Activated naive CD4-positive, alpha-beta T cell treated with anti-CD3 and anti-CD28 coated beads for 36 hours (primary cell): ENCODE results near the gene UBE2E1. TPM values are rescaled to one million over a fixed set of nuclear protein-coding genes. Genes with fewer than 3 reads are reported as not detected.

Source experiments
- CTCF ChIA-PET: fragments of 350-600 bp; sonication (Branson Sonifier 250); formaldehyde crosslinking; loops from one replicate; lab custom pipeline; 2021; ENCODE audit warnings: antibody characterized with exemption; lab: Charles Lee
- DNase-seq: peaks from one replicate; pipeline ENCODE4 v3.0.0-alpha.2; 2020
- H3K27ac Mint-ChIP-seq: one replicate; pipeline ENCODE4 v1.8.0; 2021; ENCODE audit warnings: mild to moderate bottlenecking, mixed read lengths
- H3K27me3 Mint-ChIP-seq: one replicate; pipeline ENCODE4 v1.8.0; 2021; ENCODE audit warnings: low read depth, mixed read lengths
- H3K36me3 Mint-ChIP-seq: one replicate; pipeline ENCODE4 v1.8.0; 2021; ENCODE audit warnings: low read depth, mixed read lengths
- H3K4me1 Mint-ChIP-seq: one replicate; pipeline ENCODE4 v1.8.0; 2021; ENCODE audit warnings: low read depth, mixed read lengths
- H3K4me3 Mint-ChIP-seq: one replicate; pipeline ENCODE4 v1.8.0; 2021; ENCODE audit warnings: mild to moderate bottlenecking, moderate library complexity, mixed read lengths
- H3K9me3 Mint-ChIP-seq: one replicate; pipeline ENCODE4 v1.8.0; 2021; ENCODE audit warnings: mixed read lengths
- intact Hi-C: fragments of 100-400 bp; cut with micrococcal nuclease; formaldehyde crosslinking; loops from one replicate; pipeline ENCODE4 v1.15.1; 2023
- total RNA-seq, 2 experiments: library from RNA; stranded (reverse); gene quantifications; one replicate each; pipeline ENCODE4 v1.2.3, GENCODE V29; 2021

The UBE2E1 gene
- total RNA-seq, 2 experiments from 2014 or later = 66.0 to 66.6 TPM

- intact Hi-C loops = no loop called here
- peaks cover 4% of the 10 kb centered on the region for H3K9me3 Mint-ChIP-seq
- no peak overlapping the region for H3K27ac Mint-ChIP-seq
- H3K36me3 Mint-ChIP-seq = no peaks in the 10 kb centered on the region
- no peaks in the 10 kb centered on the region for H3K27me3 Mint-ChIP-seq
- no peak for DNase-seq
- no peaks in the 10 kb centered on the region for H3K4me1 Mint-ChIP-seq
- no peak overlapping the region for H3K4me3 Mint-ChIP-seq
- CTCF ChIA-PET = interaction anchor here (0.6 kb wide), 1 partner anchor 57 kb away, joined by 4 read pairs; no protein-coding TSS in a partner anchor
Measured at GRCh38 chr3:23934253-23934652, 128.5 kb downstream of the UBE2E1 start.

DNA sequence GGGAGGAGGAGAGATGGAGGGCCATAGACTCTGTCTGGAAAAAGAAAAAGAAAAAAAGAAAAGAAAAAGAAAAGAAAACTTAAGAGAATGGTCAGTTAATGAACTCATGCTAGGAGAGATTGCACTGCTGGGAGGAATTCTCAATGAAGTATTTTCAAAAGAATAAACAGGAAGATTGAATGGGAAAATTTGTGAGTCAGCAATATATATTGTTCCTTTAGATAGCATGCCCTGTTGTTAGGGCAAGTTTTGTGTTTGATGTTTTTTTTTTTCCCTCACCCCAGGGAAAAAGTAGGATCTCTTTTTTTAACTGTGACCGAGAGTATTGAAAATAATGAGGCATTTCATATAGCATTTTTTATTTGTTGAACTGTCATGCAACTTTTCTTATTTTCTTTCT is 131.5 kb downstream of the UBE2E1 start:
- H3K27me3 Mint-ChIP-seq = no peaks in the 10 kb centered on the region
- DNase-seq = no peak
- CTCF ChIA-PET = no interaction called here
- H3K36me3 Mint-ChIP-seq = no peaks in the 10 kb centered on the region
- H3K27ac Mint-ChIP-seq = no peak overlapping the region
- H3K4me3 Mint-ChIP-seq = no peak overlapping the region
- intact Hi-C loops = no loop called here
- H3K4me1 Mint-ChIP-seq = no peaks in the 10 kb centered on the region
- H3K9me3 Mint-ChIP-seq = peaks cover 4% of the 10 kb centered on the region

DNA sequence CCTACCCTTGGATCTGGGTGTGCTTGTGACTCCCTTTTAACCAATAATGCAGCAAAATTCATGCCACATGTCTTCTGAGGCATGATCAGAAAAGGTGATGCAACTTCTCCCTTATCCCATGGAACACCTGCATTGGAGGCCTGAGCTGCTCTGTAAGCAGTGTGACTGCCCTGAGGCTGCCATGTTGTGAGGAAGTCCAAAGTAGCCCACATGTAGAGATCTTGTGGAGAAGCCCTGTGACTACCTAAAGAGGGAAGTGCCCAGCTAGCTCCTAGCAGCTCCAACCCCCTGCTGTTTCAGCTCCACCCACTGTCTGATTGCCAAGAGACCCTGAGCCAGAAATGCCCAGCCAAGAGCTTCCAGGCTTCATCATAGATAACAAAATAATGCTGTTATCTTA is 132.9 kb downstream of the UBE2E1 start:
- DNase-seq = no peak
- H3K9me3 Mint-ChIP-seq = peaks cover 4% of the 10 kb centered on the region
- CTCF ChIA-PET = interaction anchor here (0.9 kb wide), 1 partner anchor 16 kb away, joined by 3 read pairs; no protein-coding TSS in a partner anchor
- H3K27me3 Mint-ChIP-seq = no peaks in the 10 kb centered on the region
- no peaks in the 10 kb centered on the region for H3K4me1 Mint-ChIP-seq
- no peak overlapping the region for H3K27ac Mint-ChIP-seq
- intact Hi-C loops = no loop called here
- H3K36me3 Mint-ChIP-seq = no peaks in the 10 kb centered on the region
- H3K4me3 Mint-ChIP-seq = no peak overlapping the region

DNA sequence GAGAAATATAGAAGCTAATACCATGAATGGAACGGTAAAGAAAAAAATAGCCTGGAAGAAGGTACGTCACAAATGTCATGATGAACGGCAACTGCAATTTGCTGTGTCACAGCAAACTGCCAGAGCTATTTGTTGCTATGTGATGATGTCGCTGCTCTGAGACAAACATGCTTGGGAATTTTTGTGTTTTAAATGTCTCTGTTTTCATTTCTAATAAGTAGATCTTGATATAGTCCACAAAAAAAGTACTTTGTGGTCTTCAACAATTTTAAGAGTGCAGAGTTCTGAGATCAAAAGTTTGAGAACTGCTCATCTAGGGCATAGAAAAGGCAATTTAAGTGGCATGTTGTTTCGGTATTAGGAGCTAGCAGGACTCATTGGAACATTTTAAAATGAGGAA is 135.0 kb downstream of the UBE2E1 start:
- DNase-seq = no peak
- Mint-ChIP-seq H3K27me3 (peaks cover 4% of the 10 kb centered on the region), H3K4me3 (no peak overlapping the region), H3K4me1 (peaks cover 8% of the 10 kb centered on the region), H3K9me3 (peaks cover 4% of the 10 kb centered on the region), H3K27ac (no peak overlapping the region), H3K36me3 (peaks cover 1% of the 10 kb centered on the region)
- CTCF ChIA-PET = interaction anchor here (0.5 to 1.0 kb wide), 2 partner anchors 19 to 24 kb away, joined by 3 read pairs; no protein-coding TSS in a partner anchor
- intact Hi-C loops = no loop called here

Other genes with a start within 250 kb of the UBE2E1 start
- gene NKIRAS1, start 111.0 kb downstream of the UBE2E1 start, total RNA-seq = 1 to 10 TPM; 2.4 to 3.1 TPM
- gene RPL15, start 111.2 kb downstream of the UBE2E1 start, total RNA-seq = 1,000 to 10,000 TPM; 2,861 to 2,959 TPM
- 1 to 10 TPM; 6.0 to 7.0 TPM for gene NR1D2, start 139.3 kb downstream of the UBE2E1 start, total RNA-seq